Measurements from ENCODE around the gene RNF169.

DNA sequence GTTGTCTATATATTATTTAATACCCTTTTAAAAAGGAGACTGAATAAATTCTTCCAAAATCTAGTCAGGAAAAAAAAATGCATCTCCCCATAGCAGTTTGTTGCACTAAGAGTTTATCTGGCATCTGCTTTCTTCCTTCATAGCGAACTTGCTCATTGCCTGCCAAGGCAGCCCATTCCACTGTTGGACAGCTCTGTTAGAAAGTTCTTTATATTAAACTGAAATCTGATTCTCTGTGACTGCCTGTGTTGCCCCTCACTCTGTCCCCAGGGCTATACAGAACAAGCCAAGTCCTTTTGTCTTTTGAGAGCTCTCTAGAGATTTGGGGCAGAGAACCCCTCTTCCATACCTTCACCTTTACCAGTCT is 14.1 kb upstream of the RNF169 start:
- TF ChIP-seq, protein P1, sequence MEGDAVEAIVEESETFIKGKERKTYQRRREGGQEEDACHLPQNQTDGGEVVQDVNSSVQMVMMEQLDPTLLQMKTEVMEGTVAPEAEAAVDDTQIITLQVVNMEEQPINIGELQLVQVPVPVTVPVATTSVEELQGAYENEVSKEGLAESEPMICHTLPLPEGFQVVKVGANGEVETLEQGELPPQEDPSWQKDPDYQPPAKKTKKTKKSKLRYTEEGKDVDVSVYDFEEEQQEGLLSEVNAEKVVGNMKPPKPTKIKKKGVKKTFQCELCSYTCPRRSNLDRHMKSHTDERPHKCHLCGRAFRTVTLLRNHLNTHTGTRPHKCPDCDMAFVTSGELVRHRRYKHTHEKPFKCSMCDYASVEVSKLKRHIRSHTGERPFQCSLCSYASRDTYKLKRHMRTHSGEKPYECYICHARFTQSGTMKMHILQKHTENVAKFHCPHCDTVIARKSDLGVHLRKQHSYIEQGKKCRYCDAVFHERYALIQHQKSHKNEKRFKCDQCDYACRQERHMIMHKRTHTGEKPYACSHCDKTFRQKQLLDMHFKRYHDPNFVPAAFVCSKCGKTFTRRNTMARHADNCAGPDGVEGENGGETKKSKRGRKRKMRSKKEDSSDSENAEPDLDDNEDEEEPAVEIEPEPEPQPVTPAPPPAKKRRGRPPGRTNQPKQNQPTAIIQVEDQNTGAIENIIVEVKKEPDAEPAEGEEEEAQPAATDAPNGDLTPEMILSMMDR (IDR thresholded peaks at IDR 0.05) = no peak
- TF ChIP-seq POLR2A (IDR thresholded peaks at IDR 0.05) = no peak
